ENCODE measurements around the gene PSG11.
"Not testable (repeated sequence)": the region's sequence is repeated elsewhere in the genome, so short reads cannot be mapped to it uniquely, and the experiment has no call there.

PSG11 gene

DNA sequence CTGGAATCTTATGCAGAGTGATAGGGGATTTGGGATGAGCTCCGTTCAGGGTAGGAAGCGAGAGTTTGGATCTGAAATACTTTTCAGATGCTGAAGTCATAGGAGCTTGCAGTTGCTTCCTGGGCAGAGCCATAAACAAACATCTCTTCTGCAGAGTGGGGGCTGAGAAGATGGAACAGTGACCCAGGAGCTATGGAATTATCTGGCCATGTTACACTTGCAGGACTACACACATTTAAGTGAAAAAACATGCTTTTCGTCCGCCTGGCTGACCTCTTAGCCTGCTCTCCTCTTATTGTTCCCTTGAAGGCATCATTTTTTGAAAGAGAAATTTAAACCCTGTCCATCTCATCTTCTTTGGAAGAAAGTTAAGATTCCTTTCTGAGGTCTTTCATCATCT is 40.7 kb downstream of the PSG11 start:
- DNase-seq, result no peak

DNA sequence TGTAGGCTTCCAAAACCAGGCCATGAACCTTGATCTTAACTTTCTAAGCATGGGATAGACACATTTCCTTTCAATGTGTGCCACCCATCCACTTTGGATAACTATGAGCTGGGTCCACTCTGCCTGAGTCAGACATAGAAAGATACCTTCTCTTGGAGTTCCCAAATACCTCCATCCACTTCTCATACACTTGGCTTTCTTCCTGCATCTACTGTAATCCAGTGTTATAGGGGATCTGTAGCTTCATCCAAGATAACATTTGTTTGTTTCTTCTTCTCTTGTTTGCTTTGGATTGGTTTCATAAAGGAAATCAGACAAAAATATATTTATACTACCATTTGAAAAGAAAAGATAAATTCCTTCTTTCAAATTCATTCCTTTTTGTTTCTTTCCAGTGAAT is 44.2 kb downstream of the PSG11 start:
- DNase-seq, result not testable (repeated sequence)

DNA sequence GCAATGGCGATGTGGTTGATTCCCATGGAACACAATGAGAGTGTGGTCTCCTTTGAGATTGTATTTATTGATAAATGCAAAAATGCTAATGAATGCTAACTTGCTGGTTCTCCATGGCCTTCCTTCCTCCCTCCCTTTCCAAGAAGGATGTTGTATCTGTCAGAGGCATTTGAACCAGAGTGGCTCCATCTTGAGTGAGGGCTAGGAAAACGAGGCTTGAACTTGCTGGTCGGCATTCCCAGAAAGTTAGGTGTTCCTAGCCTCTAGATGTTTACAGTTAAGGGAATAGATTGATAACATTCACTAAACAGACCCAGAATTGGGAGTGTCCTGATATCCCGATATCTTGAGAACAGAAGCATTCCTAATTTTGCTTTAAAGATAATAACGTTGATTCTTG is 54.8 kb downstream of the PSG11 start:
- not testable (repeated sequence) for DNase-seq

DNA sequence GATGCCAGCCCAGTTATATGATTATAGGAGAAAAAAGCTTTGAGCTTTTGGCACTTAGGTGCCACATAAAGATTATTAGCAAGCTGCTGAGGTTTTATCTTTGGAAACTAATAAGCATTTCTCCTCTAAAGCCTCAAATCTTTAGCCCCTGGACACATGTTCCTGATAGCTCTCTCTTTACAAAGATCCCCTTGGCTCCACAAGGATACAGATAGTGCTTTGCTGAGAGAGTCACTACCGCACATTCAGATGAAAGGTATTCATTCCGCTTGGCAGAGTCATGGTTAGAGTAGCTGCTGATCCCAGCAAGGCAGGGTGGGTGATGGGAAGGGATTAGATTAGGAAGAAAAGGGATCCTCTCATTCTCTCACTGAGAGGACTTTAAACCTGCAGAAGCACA is 61.1 kb downstream of the PSG11 start:
- no peak for DNase-seq

DNA sequence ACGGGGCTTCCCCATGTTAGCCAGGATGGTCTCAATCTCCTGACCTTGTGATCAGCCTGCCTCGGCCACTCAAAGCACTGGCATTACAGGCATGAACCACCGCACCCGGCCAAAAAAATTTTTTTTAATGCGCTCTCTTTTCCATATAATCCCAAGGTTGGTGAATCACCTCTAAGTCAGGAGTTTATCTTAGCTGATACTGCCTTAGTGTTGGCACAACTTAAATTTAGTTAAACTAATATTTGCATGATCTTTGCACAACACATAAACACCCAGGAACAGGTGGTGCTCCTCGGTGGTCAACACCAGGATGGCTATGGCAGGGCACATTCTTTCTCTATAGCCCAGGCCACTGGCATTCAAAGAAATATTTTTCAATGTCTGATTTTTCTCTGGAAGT is 65.2 kb downstream of the PSG11 start:
- DNase-seq, result no peak

Data from NCI-H526 (cell line).